HEK293 (cell line): ENCODE measurements around the gene LCMT2.

Experiments
- MYNN ChIP-seq: fragments of 450-650 bp; formaldehyde crosslinking; IDR thresholded peaks from 2 replicates; pipeline ENCODE4 v1.5.1; 2016; ENCODE audit warnings: missing biosample characterization, missing genetic modification characterization, borderline replicate concordance
- PRDM1 ChIP-seq: fragments of 450-650 bp; formaldehyde crosslinking; IDR thresholded peaks from 2 replicates; pipeline ENCODE4; 2016; ENCODE audit warnings: missing biosample characterization, missing genetic modification characterization
- TRIM28 ChIP-seq: IDR thresholded peaks from 2 replicates; pipeline ENCODE4 v1.6.1; 2011; ENCODE audit warnings: low read length, control low read depth, borderline replicate concordance
- ZBTB10 ChIP-seq: fragments of 450-650 bp; formaldehyde crosslinking; IDR thresholded peaks from 2 replicates; pipeline ENCODE4 v1.5.1; 2016; ENCODE audit warnings: missing biosample characterization, missing genetic modification characterization
- ZBTB11 ChIP-seq: fragments of 450-650 bp; formaldehyde crosslinking; conservative IDR thresholded peaks from 2 replicates; pipeline ENCODE4 v1.5.1; 2016; ENCODE audit warnings: low read depth, missing biosample characterization, missing genetic modification characterization
- ZBTB26 ChIP-seq: fragments of 450-650 bp; formaldehyde crosslinking; optimal IDR thresholded peaks from 2 replicates; pipeline ENCODE3; 2016; ENCODE audit warnings: missing biosample characterization, mild to moderate bottlenecking, missing genetic modification characterization
- ZFHX2 ChIP-seq: fragments of 450-650 bp; formaldehyde crosslinking; conservative IDR thresholded peaks from 2 replicates; pipeline ENCODE4 v1.5.1; 2016; ENCODE audit warnings: missing biosample characterization, missing genetic modification characterization
- ZIC2 ChIP-seq: fragments of 450-650 bp; formaldehyde crosslinking; IDR thresholded peaks from 2 replicates; pipeline ENCODE4 v1.5.1; 2016; ENCODE audit warnings: missing biosample characterization, missing genetic modification characterization
- ZNF138 ChIP-seq: fragments of 450-650 bp; formaldehyde crosslinking; IDR thresholded peaks from 2 replicates; pipeline ENCODE4 v1.5.1; 2016; ENCODE audit warnings: missing biosample characterization, missing genetic modification characterization, borderline replicate concordance
- ZNF146 ChIP-seq: fragments of 450-650 bp; formaldehyde crosslinking; IDR thresholded peaks from 2 replicates; pipeline ENCODE4 v1.5.1; 2016; ENCODE audit warnings: missing biosample characterization, missing genetic modification characterization
- ZNF211 ChIP-seq: fragments of 450-650 bp; formaldehyde crosslinking; IDR thresholded peaks from 2 replicates; pipeline ENCODE4 v1.5.1; 2016; ENCODE audit warnings: low read depth, missing biosample characterization, missing genetic modification characterization
- ZNF223 ChIP-seq: fragments of 450-650 bp; formaldehyde crosslinking; IDR thresholded peaks from 2 replicates; pipeline ENCODE4 v1.5.1; 2016; ENCODE audit warnings: missing biosample characterization, missing genetic modification characterization
- ZNF24 ChIP-seq: fragments of 450-650 bp; formaldehyde crosslinking; IDR thresholded peaks from 2 replicates; pipeline ENCODE4 v1.5.1; 2016; ENCODE audit warnings: missing biosample characterization, missing genetic modification characterization
- ZNF423 ChIP-seq: fragments of 450-650 bp; formaldehyde crosslinking; IDR thresholded peaks from 2 replicates; pipeline ENCODE4 v1.5.1; 2016; ENCODE audit warnings: missing biosample characterization, missing genetic modification characterization
- ZNF433 ChIP-seq: fragments of 450-650 bp; formaldehyde crosslinking; IDR thresholded peaks from 2 replicates; pipeline ENCODE4 v1.5.1; 2016; ENCODE audit warnings: missing biosample characterization, missing genetic modification characterization, low read depth
- ZNF549 ChIP-seq: fragments of 450-650 bp; IDR thresholded peaks from 2 replicates; pipeline ENCODE4 v1.5.1; 2018; ENCODE audit warnings: missing biosample characterization, missing genetic modification characterization, mild to moderate bottlenecking, inconsistent platforms, moderate library complexity
- ZNF558 ChIP-seq: fragments of 450-650 bp; formaldehyde crosslinking; IDR thresholded peaks from 2 replicates; pipeline ENCODE4 v1.5.1; 2016; ENCODE audit warnings: missing biosample characterization, missing genetic modification characterization
- ZNF560 ChIP-seq: fragments of 450-650 bp; formaldehyde crosslinking; IDR thresholded peaks from 2 replicates; pipeline ENCODE4 v1.5.1; 2017; ENCODE audit warnings: missing biosample characterization, missing genetic modification characterization, borderline replicate concordance
- ZNF621 ChIP-seq: fragments of 450-650 bp; formaldehyde crosslinking; IDR thresholded peaks from 2 replicates; pipeline ENCODE4 v1.5.1; 2017; ENCODE audit warnings: missing biosample characterization, missing genetic modification characterization
- ZNF626 ChIP-seq: fragments of 450-650 bp; sonication (Bioruptor Pico); formaldehyde crosslinking; IDR thresholded peaks from 2 replicates; pipeline ENCODE4 v1.5.1; 2018; ENCODE audit warnings: missing biosample characterization, missing genetic modification characterization, inconsistent platforms
- ZNF645 ChIP-seq: fragments of 450-650 bp; formaldehyde crosslinking; IDR thresholded peaks from 2 replicates; pipeline ENCODE4; 2016; ENCODE audit warnings: missing biosample characterization, missing genetic modification characterization
- ZNF76 ChIP-seq: fragments of 450-650 bp; formaldehyde crosslinking; IDR thresholded peaks from 2 replicates; pipeline ENCODE4; 2016; ENCODE audit warnings: low read depth, missing biosample characterization, missing genetic modification characterization, borderline replicate concordance
- ZNF792 ChIP-seq: fragments of 450-650 bp; formaldehyde crosslinking; IDR thresholded peaks from 2 replicates; pipeline ENCODE4 v1.5.1; 2016; ENCODE audit warnings: missing biosample characterization, missing genetic modification characterization
- ZNF837 ChIP-seq: fragments of 450-650 bp; formaldehyde crosslinking; IDR thresholded peaks from 2 replicates; pipeline ENCODE4 v1.5.1; 2016; ENCODE audit warnings: missing biosample characterization, missing genetic modification characterization

Gene LCMT2

GRCh38 chr15:43370975-43371974, 40.9 kb upstream of the LCMT2 start, which contains the start of the genes TUBGCP4 and ZSCAN29 (continued):
- peak; percentile 61 for TF ChIP-seq ZBTB10
- no peak for TF ChIP-seq TRIM28
- no peak for TF ChIP-seq ZNF211 (tag by site-specific recombination)
- TF ChIP-seq MYNN = no peak
- TF ChIP-seq ZNF621 (tag by site-specific recombination) = no peak
- TF ChIP-seq ZNF76 (tag by site-specific recombination) = no peak; the same call in 1 of the 2 replicates
- TF ChIP-seq PRDM1 (tag by site-specific recombination) = peak; percentile 39; the same call in 1 of the 2 replicates
- TF ChIP-seq ZNF146 = no peak
- peak; percentile 46 for TF ChIP-seq ZBTB26 (tag by site-specific recombination)
- TF ChIP-seq ZNF223 (tag by site-specific recombination) = no peak
- 0 out of 2 replicates have a peak, but pooled peaks have one; percentile 12 for TF ChIP-seq ZIC2
- no peak for TF ChIP-seq ZNF645 (tag by site-specific recombination)
- TF ChIP-seq ZFHX2 (tag by site-specific recombination) = peak; percentile 16; the same call in 1 of the 2 replicates
- no peak for TF ChIP-seq ZNF792 (tag by site-specific recombination)
- TF ChIP-seq ZNF433 = no peak
- no peak for TF ChIP-seq ZNF549
- no peak for TF ChIP-seq ZNF626 (tag by site-specific recombination)
- TF ChIP-seq ZNF423 (tag by site-specific recombination) = no peak
- TF ChIP-seq ZBTB11 (tag by site-specific recombination) = peak; percentile 97
- TF ChIP-seq ZNF138 (tag by site-specific recombination) = no peak
- TF ChIP-seq ZNF837 (tag by site-specific recombination) = no peak
- TF ChIP-seq ZNF560 (tag by site-specific recombination) = no peak
- TF ChIP-seq ZNF24 = no peak
- TF ChIP-seq ZNF558 (tag by site-specific recombination) = no peak
